Left hindlimb (tissue), 1 donor: Measurements from ENCODE around the gene RBBP8.

Experiments
- DNase-seq: peaks from one replicate; pipeline ENCODE4 v3.0.0-alpha.2; 2018

The RBBP8 gene

DNA sequence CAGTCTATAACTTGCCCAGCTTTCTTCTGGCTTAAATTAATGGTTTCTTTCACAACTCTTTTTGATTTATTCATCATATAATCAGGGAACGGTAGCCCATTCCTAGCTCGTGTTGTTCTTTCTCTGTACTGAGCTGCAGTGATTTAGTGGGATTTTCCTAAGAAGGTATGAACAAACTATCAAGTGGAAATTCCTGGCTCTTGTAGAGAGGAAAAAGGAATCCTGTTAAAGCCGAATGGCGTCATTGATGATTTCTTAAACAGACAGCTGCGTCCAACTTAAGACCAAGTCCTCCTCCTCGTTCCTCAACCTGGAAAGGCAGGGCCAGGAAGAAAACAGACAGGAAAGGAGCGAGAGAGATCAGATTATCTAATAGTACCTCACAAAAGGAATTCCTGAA, 132.9 kb downstream of the RBBP8 start:
- no peak for DNase-seq

DNA sequence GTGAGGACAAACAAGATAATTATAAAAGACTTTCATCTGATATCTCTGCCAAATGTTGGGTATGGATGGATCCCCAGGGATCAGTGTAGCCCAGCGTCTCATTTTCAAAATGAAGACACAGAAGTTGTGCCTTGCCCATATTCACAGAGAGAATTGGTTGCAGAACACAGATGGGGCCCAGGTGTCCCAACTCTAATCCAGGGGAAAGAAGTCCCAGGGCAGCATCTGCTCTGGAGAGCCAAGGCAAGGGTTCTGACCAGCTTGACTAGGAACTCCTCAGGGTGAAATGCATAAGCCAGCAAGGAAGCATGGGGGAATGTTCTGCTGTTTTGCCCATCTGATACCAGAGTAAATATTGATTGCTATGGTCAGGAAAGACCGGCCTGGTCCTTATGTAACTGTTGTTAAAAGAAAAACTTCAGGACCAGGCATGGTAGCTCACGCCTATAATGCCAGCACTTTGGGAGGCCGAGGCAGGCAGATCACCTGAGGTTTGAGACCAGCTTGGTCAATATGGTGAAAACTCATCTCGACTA, 133.4 kb downstream of the RBBP8 start:
- DNase-seq, result no peak

DNA sequence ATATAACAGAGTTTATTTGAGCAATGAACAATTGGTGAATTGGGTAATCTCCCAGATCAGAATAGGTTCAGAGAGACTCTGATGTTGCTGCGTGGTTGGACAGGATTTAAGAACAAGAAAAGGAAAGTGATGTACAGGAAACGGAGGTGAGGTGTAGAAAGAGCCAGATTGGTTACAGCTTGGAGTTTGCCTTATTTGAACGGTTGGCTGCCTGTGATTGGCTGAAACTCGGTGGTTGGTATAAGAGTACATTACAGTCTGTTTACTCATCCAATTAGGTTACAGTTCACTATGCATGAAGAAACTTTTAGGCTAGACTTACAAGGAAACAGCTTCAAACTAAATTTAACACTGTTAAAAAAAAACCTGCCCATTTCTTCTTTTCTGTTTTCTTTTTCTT, 134.1 kb downstream of the RBBP8 start:
- no peak for DNase-seq

DNA sequence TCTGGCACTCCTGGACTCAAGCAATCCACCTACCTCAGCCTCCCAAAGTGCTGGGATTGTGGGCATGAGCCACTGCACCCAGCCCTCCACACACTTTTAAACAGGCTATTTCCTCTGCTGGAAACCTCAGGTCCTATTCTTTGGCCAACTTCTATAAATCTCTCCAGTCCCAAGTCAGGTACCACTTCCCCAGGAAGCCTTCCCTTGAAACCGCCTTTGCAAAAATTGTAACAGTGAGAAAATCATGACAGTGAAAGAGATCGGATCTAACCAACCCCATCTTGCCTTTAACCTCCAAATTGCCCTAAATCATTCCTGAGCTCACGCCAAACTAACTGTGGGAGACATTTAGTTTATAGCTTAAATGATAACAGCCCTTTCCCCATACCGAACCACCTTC, 134.9 kb downstream of the RBBP8 start:
- DNase-seq, result no peak

DNA sequence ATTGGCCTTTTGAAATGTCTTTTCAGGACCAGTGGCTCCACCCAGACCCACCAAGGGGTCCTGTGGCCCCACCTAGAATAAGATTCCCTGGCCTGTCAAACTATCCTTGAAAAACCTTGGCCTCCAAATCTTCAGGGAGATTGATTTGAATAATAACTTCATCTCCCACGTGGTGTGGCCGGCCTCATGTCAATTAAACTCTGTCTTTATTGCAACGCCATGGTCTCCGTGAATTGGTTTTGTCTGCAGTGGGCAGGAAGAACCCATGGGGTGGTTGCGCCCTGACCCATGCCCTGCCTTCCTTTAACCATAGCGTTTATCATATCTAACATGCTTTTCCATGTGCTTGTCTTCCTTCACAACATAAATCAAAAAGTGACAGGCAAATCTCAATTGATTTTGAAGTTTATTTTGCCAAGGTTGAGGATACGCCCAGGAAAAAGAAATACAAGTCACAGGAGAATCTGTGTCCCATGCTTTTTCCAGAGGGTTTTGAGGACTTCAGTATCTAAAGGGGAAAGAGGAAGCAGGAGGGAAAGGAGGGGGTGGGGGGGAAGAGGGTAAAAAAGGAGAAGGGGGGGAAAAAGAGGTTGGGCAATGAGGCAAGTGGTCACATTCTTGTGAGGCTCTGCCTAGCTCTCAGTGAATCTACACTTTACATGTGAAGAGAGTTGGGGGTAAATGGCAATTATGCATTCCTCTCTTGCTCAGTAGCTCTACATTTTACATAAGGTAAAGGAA, 135.6 kb downstream of the RBBP8 start:
- DNase-seq, result no peak

DNA sequence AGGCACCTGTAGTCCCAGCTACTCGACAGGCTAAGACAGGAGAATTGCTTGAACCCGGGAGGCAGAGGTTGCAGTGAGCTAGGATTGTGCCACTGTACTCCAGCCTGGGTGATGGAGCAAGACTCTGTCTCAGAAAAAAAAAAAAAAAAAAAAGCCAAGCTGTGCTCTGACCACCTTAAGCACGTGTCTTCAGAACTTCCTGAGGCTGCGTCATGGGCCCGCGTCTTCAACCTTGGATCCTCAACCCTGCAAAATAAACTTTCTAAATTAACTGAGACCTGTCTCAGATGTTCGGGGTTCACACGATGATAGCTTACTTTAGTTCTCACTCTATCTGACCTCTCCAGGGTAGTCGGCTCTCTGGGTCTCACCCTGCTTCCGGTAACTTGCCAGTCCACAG, 136.4 kb downstream of the RBBP8 start:
- DNase-seq, result no peak

DNA sequence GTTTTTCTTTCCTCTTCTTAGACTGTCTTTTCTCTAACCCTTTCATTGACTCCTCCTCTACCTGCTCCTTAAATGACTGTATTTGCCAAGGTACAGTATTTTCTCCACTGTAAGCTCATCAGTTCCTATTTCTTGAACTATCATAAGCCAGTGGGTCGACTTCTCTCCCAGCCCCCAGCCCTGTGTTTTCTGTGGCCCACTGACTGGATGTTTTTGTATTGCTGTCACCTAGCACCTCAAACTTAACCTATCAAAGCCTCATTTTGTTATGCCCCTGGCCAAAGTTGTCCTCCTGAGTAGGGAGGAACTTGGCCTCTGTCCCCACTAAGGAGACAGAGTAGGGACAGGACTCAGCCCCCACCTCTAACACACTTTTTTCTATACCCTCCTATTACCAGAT, 136.8 kb downstream of the RBBP8 start:
- DNase-seq, result no peak

DNA sequence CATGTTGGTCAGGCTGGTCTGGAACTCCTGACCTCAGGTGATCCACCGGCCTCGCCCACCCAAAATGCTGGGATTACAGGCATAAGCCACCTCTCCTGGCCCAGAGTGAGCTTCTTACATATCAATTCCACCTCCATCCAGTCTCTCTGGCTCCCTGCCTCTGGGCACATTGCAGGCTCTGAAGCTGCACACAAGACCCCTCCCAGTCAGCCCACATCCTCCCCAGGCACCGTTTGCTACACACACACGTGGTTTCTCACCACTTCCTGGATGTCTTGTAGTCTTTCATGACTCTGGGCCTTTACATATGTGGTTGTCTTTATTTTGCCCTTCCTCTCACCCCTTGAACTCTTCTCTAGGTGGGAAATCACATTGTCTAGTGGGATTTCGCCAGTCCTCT, 138.2 kb downstream of the RBBP8 start:
- DNase-seq, result peak; percentile 51

DNA sequence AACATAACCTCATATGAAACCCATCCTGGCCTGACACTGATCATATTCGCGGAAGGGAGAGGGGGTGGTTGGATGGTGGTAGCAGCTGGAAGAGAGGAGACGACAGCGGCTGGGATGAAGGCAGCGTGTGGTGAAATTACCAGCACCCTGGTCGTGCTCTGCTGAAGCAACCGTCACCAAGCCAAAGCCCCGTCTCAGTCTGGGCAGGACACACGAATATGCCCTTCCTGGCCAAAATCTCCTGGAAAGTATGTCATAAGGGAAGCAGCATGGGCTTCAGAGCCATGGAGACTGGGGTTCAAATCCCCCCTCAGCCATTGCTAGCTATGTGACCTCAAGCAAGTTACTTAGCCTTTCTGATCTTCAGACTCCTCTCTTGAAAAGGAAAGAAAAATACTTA, 139.0 kb downstream of the RBBP8 start:
- no peak for DNase-seq

DNA sequence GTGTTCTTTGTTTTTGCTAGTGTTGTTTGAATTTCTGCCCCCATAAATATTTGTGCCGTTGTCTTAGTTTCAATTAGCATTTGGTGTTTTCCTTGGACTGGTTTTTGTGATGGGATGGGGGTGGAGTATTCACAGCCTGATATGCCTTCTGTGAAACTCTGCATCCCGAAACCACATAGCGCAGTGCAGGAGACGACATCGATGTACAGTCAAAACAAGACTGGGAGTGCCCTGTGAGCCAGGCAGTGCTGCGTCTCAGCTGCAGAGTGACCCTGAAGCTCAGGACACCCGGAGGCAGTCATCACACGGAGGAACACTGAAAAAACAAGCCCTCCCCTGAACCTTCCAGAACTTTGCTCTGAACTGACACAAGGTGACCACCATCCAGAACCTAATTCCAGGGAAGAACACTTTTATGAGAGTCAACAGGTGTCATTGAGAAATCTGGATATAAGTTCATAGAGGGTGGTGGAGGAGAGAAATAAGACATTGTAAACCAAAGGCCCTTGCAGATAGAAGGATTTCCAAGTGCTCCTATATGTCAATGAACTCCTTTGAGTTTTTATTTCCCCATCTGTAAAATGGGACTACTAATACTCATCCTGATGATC, 141.0 kb downstream of the RBBP8 start:
- DNase-seq, result no peak
